DND-41 (cell line): ENCODE measurements around the gene DHX58.
A peak's percentile ranks its signal among the peaks of the same experiment; 100 is the strongest.

Source experiments
- ATAC-seq: fragments of 200-7000 bp; cut with Tn5 transposase; 3 replicates; pipeline ENCODE4 v1.9.1; 2021; ENCODE audit warnings: low read depth; ENCODE audit not compliant: insufficient read depth
- DNase-seq: peaks from one replicate; pipeline ENCODE4 v3.0.0-alpha.2; 2020
- H2AFZ ChIP-seq: 2 replicates; pipeline ENCODE4 v1.6.0; 2012; ENCODE audit warnings: low read depth, low read length
- H3K27ac ChIP-seq: 2 replicates; pipeline ENCODE4 v1.5.1; 2012; ENCODE audit warnings: low read length, inconsistent platforms
- H3K27me3 ChIP-seq: fragments of 200-600 bp; sonication (generic); 2 replicates; pipeline ENCODE4 v1.6.0; 2012; ENCODE audit warnings: low read length, mild to moderate bottlenecking, inconsistent platforms; ENCODE audit not compliant: insufficient read depth, poor library complexity
- H3K36me3 ChIP-seq: 2 replicates; pipeline ENCODE4 v1.5.1; 2012; ENCODE audit warnings: low read length, inconsistent platforms; ENCODE audit not compliant: insufficient read depth
- H3K4me1 ChIP-seq: 2 replicates; pipeline ENCODE4 v1.5.1; 2012; ENCODE audit warnings: mild to moderate bottlenecking, low read length; ENCODE audit not compliant: insufficient read depth
- H3K4me2 ChIP-seq: 2 replicates; pipeline ENCODE4 v1.6.0; 2012; ENCODE audit warnings: mild to moderate bottlenecking, moderate library complexity, low read length, inconsistent platforms; ENCODE audit not compliant: insufficient read depth
- H3K4me3 ChIP-seq, 2 experiments: fragments of 200-600 bp in 1 of 2; shearing (Covaris generic) in 1 of 2; 2 replicates each; pipeline ENCODE4 v1.5.1; 2012 to 2016; ENCODE audit warnings: inconsistent platforms in 2 of 2, low read length in 2 of 2, mild to moderate bottlenecking in 2 of 2, low read depth in 1 of 2, moderate library complexity in 1 of 2
- H3K79me2 ChIP-seq: 2 replicates; pipeline ENCODE4 v1.6.0; 2012; ENCODE audit warnings: low read length, inconsistent platforms; ENCODE audit not compliant: insufficient read depth
- H3K9ac ChIP-seq: 2 replicates; pipeline ENCODE4 v1.6.0; 2012; ENCODE audit warnings: low read depth, mild to moderate bottlenecking, inconsistent platforms, low read length, moderate library complexity
- H3K9me3 ChIP-seq: 2 replicates; pipeline ENCODE4 v1.5.1; 2012; ENCODE audit warnings: low read length, moderate library complexity, mild to moderate bottlenecking, inconsistent platforms; ENCODE audit not compliant: insufficient read depth, severe bottlenecking
- H4K20me1 ChIP-seq: 2 replicates; pipeline ENCODE4 v1.6.0; 2012; ENCODE audit warnings: low read length; ENCODE audit not compliant: insufficient read depth
- EZH2 ChIP-seq: IDR thresholded peaks from 3 replicates; pipeline ENCODE4 v1.6.1; 2012; ENCODE audit warnings: borderline replicate concordance, low read depth, mild to moderate bottlenecking, moderate library complexity, low read length, inconsistent platforms; ENCODE audit not compliant: severe bottlenecking
- TF ChIP-seq, protein P1 (sequence below): IDR thresholded peaks from 2 replicates; pipeline ENCODE4 v1.5.1; 2012; ENCODE audit warnings: borderline replicate concordance, low read length, moderate library complexity, mild to moderate bottlenecking; ENCODE audit not compliant: poor library complexity, severe bottlenecking; ENCODE audit errors: extremely low read depth

DHX58 gene

DNA sequence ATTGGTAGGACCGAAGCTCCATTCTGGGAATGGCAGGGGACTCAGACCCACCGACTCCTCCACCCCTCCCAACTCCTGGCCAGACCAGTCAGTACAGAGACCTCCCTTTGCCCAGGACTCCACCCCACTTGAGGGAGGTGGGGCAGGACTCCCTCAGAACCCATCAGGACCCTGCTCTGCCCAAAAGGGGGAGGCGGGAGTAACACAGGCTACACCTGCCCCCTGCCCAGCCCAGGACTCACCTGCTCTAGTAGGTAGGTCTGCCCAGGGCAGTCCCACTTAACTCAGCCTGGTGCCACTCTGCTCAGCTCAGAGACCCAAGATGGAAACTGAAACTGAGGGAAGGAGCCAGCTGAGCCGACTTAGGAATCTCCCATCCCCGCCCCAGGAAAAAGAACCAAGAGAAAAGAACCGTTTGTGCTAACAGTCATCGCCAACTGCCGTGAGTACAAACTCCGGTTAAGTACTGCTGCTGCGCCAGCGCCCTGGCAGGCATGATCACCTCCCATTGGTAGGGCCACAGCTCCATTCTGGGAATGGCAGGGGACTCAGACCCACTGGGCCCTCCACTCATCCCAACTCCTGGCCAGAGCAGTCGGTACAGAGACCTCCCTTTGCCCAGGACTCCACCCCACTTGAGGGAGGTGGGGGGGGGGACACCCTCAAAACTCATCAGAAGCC, 503 bp downstream of the DHX58 start:
- H3K9ac ChIP-seq: peak overlapping the region; percentile 65
- H3K4me1 ChIP-seq: peaks cover 54% of the 10 kb centered on the region
- TF ChIP-seq, protein P1, sequence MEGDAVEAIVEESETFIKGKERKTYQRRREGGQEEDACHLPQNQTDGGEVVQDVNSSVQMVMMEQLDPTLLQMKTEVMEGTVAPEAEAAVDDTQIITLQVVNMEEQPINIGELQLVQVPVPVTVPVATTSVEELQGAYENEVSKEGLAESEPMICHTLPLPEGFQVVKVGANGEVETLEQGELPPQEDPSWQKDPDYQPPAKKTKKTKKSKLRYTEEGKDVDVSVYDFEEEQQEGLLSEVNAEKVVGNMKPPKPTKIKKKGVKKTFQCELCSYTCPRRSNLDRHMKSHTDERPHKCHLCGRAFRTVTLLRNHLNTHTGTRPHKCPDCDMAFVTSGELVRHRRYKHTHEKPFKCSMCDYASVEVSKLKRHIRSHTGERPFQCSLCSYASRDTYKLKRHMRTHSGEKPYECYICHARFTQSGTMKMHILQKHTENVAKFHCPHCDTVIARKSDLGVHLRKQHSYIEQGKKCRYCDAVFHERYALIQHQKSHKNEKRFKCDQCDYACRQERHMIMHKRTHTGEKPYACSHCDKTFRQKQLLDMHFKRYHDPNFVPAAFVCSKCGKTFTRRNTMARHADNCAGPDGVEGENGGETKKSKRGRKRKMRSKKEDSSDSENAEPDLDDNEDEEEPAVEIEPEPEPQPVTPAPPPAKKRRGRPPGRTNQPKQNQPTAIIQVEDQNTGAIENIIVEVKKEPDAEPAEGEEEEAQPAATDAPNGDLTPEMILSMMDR: no peak
- no peak for TF ChIP-seq EZH2

DNA sequence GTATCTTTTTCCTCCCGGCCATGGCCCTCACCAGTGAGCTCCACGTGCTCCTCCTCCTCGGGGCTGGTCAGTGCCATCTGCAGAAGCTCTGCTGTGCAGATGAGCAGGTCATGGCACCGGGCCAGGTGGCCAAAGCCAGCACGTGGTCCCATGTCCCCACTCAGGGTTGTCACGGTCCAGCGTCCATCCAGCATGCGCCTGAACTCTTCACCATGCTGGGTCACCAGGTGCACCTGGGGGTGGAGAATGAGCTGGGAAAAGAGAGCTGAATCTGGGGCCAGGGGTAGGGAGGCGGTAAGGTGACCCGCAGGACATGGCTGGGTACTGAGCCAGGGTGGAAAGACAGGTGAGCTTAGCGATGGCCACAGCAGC, 1.3 kb downstream of the DHX58 start:
- TF ChIP-seq EZH2: no peak
- TF ChIP-seq, protein P1: no peak
- ATAC-seq (no peak), DNase-seq (no peak)
- H3K36me3 ChIP-seq: peaks cover 28% of the 10 kb centered on the region
- peak overlapping the region in 1 of 2 experiments; percentile 62; a peak in 2 of 4 replicates for H3K4me3 ChIP-seq
- H3K9me3 ChIP-seq: no peaks in the 10 kb centered on the region
- H4K20me1 ChIP-seq: no peaks in the 10 kb centered on the region
- peaks cover 51% of the 10 kb centered on the region for H3K4me1 ChIP-seq
- H2AFZ ChIP-seq: no peak overlapping the region
- peak overlapping the region; percentile 94; the same call in 1 of the 2 replicates for H3K27ac ChIP-seq
- 0 out of 2 replicates have a peak overlapping the region, but pooled peaks have one; percentile 89 for H3K4me2 ChIP-seq
- H3K27me3 ChIP-seq: no peaks in the 10 kb centered on the region
- peaks cover 6% of the 10 kb centered on the region; the same call in 1 of the 2 replicates for H3K79me2 ChIP-seq
- 0 out of 2 replicates have a peak overlapping the region, but pooled peaks have one; percentile 65 for H3K9ac ChIP-seq

More for the DNA sequence above, 503 bp downstream of the DHX58 start:
- peak; percentile 44 for ATAC-seq
- H3K9me3 ChIP-seq: no peaks in the 10 kb centered on the region
- H3K36me3 ChIP-seq: peaks cover 34% of the 10 kb centered on the region
- peaks cover 6% of the 10 kb centered on the region; the same call in 1 of the 2 replicates for H3K79me2 ChIP-seq
- no peak for DNase-seq
- peak overlapping the region; percentile 83 for H2AFZ ChIP-seq
- H3K27ac ChIP-seq: peak overlapping the region; percentile 94
- no peaks in the 10 kb centered on the region for H4K20me1 ChIP-seq
- no peaks in the 10 kb centered on the region for H3K27me3 ChIP-seq
- peak overlapping the region; percentile 25 to 62; a peak in 3 of 4 replicates for H3K4me3 ChIP-seq
- peak overlapping the region; percentile 89 for H3K4me2 ChIP-seq

DNA sequence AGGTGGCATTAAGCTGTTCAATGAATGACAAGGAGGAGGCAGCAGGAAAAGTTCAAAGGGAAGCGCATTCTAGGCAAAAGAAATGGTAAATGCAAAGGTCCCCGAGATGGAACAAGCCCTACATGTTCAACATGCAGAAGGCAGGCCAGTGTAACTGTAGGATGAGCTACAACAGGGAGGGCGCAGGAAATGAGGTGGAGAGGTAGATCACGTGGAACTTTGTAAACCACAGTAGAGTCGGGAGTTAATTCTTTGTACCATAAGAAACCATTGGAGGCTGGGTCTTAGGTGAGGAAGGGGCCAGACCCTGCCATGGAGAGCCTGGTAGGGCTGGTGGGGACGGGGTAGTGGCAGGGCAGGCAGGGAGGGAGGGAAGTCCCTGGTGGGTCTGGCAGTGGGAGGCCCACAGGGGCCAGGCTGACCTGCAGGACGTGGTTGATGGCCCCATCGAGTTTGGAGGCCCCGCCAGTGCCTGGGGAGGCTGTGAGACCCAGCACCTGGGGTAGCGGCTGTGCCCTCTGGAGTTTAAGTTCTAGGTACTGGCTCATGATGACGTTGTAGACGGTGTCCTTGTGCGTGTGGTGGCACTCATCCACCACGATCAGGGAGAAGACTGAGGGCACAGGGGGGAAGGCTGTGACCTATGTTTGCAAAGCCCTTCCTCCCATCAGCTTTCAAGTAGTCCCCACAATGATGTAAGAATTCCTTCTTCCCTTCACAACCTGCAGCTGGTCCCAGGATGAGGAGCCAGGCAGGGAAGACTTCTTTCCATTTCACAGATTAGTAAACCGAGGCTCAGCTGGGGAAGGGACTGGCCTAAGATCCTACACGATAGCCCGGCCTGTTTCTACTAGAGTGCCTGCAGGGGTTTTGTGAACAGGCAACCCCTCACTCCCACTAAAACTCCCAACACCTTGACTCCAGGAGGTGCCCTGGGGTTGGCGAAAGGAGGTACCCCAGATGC, 1.9 kb downstream of the DHX58 start:
- Histone ChIP-seq H2AFZ (no peak overlapping the region), H3K79me2 (peaks cover 6% of the 10 kb centered on the region; the same call in 1 of the 2 replicates), H3K4me2 (0 out of 2 replicates have a peak overlapping the region, but pooled peaks have one; percentile 89), H3K9me3 (no peaks in the 10 kb centered on the region), H3K4me1 (peaks cover 47% of the 10 kb centered on the region), H3K36me3 (peaks cover 22% of the 10 kb centered on the region), H3K4me3 (no peak overlapping the region), H4K20me1 (no peaks in the 10 kb centered on the region), H3K27me3 (no peaks in the 10 kb centered on the region), H3K27ac (no peak overlapping the region; the same call in 1 of the 2 replicates), H3K9ac (no peak overlapping the region)
- DNase-seq (no peak), ATAC-seq (no peak)
- TF ChIP-seq, protein P1: no peak
- no peak for TF ChIP-seq EZH2
